ENCODE results near the gene PIEZO2. TPM values are rescaled to one million over a fixed set of nuclear protein-coding genes. Genes with fewer than 3 reads are reported as not detected.
A peak's percentile ranks its signal among the peaks of the same experiment; 100 is the strongest.

Gene PIEZO2
- total and polyA plus RNA-seq, 7 donors: 1.4 to 35.2 (median 25.1) TPM; not detected in 1

- intact Hi-C loops (cut with DNase I): no loop called here
- no peak for TF ChIP-seq EP300 (IDR thresholded peaks at IDR 0.05)
- TF ChIP-seq POLR2A (IDR thresholded peaks at IDR 0.05): no peak
- TF ChIP-seq POLR2AphosphoS5 (IDR thresholded peaks at IDR 0.05): no peak
- TF ChIP-seq CTCF (IDR thresholded peaks at IDR 0.05): no peak
- Histone ChIP-seq H3K36me3 (no peaks in the 10 kb centered on the region), H3K9me3 (no peaks in the 10 kb centered on the region), H3K4me1 (no peaks in the 10 kb centered on the region), H3K27ac (no peak overlapping the region), H3K4me3 (no peak overlapping the region), H3K27me3 (peaks cover 0 to 12% (median 0%) of the 10 kb centered on the region in 3 donors)
- DNase-seq: peak; percentile 74
- 70 to 85% methylated on average over 4 of the region's 4 CpGs for WGBS, 2 donors
These were observed 425.9 kb downstream of the PIEZO2 start for GRCh38 chr18:10723496-10723895.

- intact Hi-C loops (cut with DNase I): no loop called here
- Histone ChIP-seq H3K27ac (no peak overlapping the region), H3K36me3 (no peaks in the 10 kb centered on the region), H3K27me3 (no peaks in the 10 kb centered on the region), H3K9me3 (no peaks in the 10 kb centered on the region), H3K4me3 (no peak overlapping the region), H3K4me1 (no peaks in the 10 kb centered on the region)
- DNase-seq: no peak
- TF ChIP-seq POLR2A (IDR thresholded peaks at IDR 0.05) (no peak), CTCF (IDR thresholded peaks at IDR 0.05) (no peak), EP300 (IDR thresholded peaks at IDR 0.05) (no peak), POLR2AphosphoS5 (IDR thresholded peaks at IDR 0.05) (no peak)
- 94 to 95% methylated on average over 3 of the region's 3 CpGs for WGBS, 2 donors
These were observed 430.6 kb downstream of the PIEZO2 start for GRCh38 chr18:10718809-10719208.

- H3K27ac ChIP-seq: no peak overlapping the region
- TF ChIP-seq POLR2AphosphoS5 (IDR thresholded peaks at IDR 0.05): no peak
- no peak for TF ChIP-seq CTCF (IDR thresholded peaks at IDR 0.05)
- TF ChIP-seq EP300 (IDR thresholded peaks at IDR 0.05): no peak
- TF ChIP-seq POLR2A (IDR thresholded peaks at IDR 0.05): no peak
- 62 to 77% methylated on average over 9 of the region's 9 CpGs for WGBS, 2 donors
- DNase-seq: peak; percentile 71
- intact Hi-C loops (cut with DNase I): no loop called here
- no peak overlapping the region for H3K4me3 ChIP-seq
- H3K9me3 ChIP-seq: no peaks in the 10 kb centered on the region
- no peaks in the 10 kb centered on the region for H3K36me3 ChIP-seq
- H3K4me1 ChIP-seq: no peaks in the 10 kb centered on the region
- H3K27me3 ChIP-seq: no peaks in the 10 kb centered on the region
These were observed 433.6 kb downstream of the PIEZO2 start for GRCh38 chr18:10715791-10716190.

GRCh38 chr18:10713409-10713808 is 436.0 kb downstream of the PIEZO2 start:
- H3K9me3 ChIP-seq: no peaks in the 10 kb centered on the region
- TF ChIP-seq CTCF (IDR thresholded peaks at IDR 0.05) (no peak), POLR2A (IDR thresholded peaks at IDR 0.05) (no peak), EP300 (IDR thresholded peaks at IDR 0.05) (no peak), POLR2AphosphoS5 (IDR thresholded peaks at IDR 0.05) (no peak)
- H3K36me3 ChIP-seq: no peaks in the 10 kb centered on the region
- no peak overlapping the region for H3K4me3 ChIP-seq
- 60 to 82% methylated on average over 2 of the region's 2 CpGs for WGBS, 2 donors
- H3K4me1 ChIP-seq: no peaks in the 10 kb centered on the region
- no peaks in the 10 kb centered on the region for H3K27me3 ChIP-seq
- intact Hi-C loops (cut with DNase I): no loop called here
- no peak overlapping the region for H3K27ac ChIP-seq
- no peak for DNase-seq

- Histone ChIP-seq H3K9me3 (no peaks in the 10 kb centered on the region), H3K27ac (no peak overlapping the region), H3K36me3 (no peaks in the 10 kb centered on the region), H3K4me3 (no peak overlapping the region), H3K27me3 (no peaks in the 10 kb centered on the region), H3K4me1 (no peaks in the 10 kb centered on the region)
- 83 to 84% methylated on average over 6 of the region's 6 CpGs for WGBS, 2 donors
- intact Hi-C loops (cut with DNase I): no loop called here
- no peak for DNase-seq
- TF ChIP-seq POLR2AphosphoS5 (IDR thresholded peaks at IDR 0.05) (no peak), EP300 (IDR thresholded peaks at IDR 0.05) (no peak), CTCF (IDR thresholded peaks at IDR 0.05) (no peak)
These were observed 442.1 kb downstream of the PIEZO2 start for GRCh38 chr18:10707294-10707693.
